ENCODE measurements around the gene CUBN.

DNA sequence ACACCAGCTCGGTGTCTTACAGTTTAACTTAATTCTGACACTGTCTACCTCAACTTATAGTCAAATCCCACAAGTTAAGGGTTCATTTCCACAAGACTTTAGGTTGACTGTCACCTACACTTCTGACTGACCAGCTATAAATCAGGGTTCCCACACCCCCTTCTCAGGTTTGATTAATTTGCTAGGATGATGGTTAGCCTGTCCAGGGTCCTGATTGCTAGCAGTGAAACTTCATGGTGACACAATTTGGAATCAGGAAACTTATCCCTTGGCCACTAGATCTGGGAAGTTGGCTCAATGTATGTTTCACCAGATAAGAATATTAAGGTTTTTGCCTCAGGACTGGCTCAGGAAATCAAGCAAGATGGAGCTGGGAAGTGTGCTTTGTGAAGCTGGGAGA is 309.6 kb downstream of the CUBN start:
- no peak for TF ChIP-seq EZH2 (IDR thresholded peaks at IDR 0.05; ENCODE audit: insufficient read depth, poor library complexity, severe bottlenecking)
- TF ChIP-seq EZH2phosphoT487 (IDR thresholded peaks at IDR 0.05; ENCODE audit: insufficient read depth, low read depth) = no peak
